Measurements from ENCODE around the gene DENND1A.
"Not testable (repeated sequence)": the region's sequence is repeated elsewhere in the genome, so short reads cannot be mapped to it uniquely, and the experiment has no call there.

Gene DENND1A

DNA sequence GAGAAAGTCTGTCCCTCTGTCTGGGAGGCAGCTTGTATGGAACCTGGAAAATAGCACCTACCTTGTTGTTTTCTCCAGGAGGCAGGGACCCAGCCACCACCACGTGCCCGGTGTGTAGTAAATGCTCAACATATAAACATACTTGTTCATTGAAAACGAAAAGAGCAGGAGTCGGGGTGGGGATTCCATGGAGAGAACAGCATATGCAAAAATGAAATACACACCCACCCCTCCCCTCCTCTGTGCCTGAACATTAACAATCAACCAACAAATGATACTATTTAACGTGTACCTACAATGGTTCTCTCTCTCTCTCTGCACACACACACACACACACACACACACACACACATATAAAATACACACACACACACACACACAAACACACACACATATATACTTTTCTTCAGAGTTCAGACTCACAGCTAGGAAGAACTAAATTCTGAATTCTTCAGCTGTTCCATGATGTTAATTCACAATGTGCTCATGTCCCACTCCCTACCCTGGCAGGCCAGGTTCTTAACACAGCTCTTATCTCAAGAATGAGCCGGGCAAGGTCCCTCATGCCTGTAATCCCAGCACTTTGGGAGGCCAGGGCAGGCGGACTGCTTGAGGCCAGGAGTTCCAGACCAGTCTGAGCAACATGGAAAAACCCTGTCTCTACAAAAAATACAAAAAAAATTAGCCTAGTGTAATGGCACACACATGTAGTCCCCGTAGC lies 16.3 kb upstream of the DENND1A start:
- DNase-seq (ENCODE audit: low spot score): no peak

DNA sequence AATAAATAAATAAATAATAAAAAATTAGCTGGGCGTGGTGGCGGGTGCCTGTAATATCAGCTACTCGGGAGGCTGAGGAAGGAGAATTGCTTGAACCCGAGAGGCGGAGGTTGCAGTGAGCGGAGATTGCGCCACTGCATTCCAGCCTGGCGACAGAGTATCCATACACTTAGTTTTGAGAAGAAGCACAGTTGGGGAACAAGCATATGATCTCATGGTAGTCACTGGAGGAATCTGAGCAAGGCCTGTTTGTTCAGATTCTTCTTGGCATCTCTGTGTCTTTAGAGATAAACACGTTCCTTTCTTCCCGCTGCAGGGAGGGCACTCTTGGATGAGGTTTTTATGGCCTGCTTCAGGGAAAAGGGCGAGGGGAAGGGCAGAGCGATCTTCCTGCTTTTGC lies 15.6 kb upstream of the DENND1A start:
- no peak for DNase-seq (ENCODE audit: low spot score)

DNA sequence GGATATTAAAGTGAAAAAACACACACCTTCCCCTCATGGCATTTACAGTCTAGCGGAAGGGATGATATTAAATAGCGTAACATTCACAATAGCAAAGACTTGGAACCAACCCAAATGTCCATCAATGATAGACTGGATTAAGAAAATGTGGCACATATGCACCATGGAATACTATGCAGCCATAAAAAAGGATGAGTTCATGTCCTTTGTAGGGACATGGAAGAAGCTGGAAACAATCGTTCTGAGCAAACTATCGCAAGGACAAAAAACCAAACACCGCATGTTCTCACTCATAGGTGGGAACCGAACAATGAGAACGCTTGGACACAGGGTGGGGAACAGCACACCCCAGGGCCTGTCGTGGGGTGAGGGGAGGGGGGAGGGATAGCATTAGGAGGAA lies 14.5 kb upstream of the DENND1A start:
- not testable (repeated sequence) for DNase-seq (ENCODE audit: low spot score)

DNA sequence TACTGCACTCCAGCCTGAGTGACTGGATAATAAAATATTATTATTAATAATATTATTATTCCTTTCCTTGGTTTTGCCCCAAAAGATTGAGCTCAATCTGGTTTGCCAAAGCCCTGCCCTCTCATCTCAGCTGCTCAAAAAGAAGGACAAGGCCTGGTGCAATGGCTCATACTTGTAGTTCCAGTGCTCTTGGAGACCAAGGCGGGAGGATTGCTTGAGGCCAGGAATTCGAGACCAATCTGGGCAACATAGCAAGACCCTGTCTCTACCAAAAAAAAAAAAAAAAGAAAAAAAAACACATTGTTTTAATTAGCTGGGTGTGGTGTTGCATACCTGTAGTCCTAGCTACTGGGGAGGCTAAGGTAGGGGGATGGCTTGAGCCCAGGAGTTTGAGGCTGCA lies 13.7 kb upstream of the DENND1A start:
- no peak for DNase-seq (ENCODE audit: low spot score)

DNA sequence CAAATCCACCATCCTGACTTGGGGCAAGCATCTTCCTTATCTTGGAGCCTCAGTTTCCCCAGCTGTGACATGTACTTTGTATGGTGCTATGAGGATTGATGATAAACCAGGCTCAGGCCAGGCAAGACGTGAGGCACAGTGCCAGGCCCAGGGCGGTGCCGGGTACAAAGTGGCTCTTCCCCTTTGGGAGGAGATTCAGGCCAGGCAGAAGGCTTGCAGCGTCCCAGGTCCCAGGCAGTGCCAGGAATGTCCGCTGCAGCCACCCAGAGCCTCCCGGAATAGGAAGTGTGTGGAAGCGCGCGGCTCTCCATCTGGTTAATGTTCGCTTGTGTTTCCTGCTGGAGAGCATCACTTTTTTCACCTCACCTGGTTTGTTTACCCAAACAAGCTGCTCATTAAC lies 12.6 kb upstream of the DENND1A start:
- DNase-seq (ENCODE audit: low spot score): no peak

DNA sequence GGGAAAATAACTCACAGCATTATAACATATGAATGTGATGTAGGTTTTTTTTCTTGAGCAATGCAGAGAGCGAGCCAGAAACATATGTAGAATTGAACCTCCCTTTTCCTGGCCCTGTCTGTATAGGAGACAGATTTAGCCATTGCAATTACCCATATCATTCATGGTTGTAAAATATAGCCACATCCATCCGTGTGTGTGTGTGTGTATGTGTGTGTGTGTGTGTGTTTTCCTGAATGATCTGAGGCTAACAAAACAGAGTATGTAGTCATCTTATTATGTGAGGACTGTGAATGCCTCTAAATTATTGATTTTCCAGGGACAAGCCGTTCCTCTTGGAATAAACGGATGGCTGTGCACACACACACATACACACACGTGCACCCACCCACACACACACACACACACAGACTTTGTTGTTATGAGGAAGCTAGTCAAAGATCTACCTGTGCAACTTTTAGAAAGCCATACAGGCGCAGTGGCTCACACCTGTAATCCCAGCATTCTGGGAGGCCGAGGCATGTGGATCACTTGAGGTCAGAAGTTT lies 11.7 kb upstream of the DENND1A start:
- DNase-seq (ENCODE audit: low spot score): no peak

DNA sequence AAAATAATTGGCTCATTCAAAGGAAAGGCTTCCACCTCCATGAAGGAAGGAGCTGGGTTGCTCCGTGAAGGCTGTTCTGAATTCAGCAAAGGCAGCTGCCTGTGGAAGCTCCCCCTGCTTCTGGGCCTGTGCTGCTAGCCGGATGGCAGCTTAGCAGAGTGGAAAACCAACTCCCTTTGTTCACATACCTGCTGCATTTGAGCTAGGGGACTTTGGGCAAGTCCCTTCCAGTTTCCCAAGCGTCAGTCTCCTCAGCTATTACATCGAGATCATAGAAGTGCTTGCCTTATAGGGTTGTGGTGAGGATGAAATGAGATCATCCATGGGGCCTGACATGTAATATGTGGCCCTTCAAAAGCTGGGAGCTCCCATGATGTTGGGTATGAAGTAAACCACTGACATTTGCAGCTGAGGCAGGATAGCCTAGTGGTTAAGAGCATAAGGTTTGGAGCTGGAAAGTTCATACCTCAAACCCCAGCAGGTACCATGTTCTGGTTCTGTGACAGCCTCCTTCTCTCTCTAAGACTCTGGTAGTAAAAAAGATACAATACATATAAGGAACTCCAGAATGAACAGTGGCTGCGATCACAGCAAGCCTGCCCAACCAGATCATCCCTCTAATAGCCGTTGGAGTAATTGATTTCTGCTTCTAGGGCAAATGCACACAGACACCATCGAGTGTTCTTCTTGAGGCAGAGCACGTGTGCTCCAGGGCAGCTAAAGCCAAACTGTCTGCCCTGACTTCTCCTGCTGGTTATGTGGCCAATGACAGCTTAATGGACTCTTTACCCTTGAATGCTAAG lies 11.0 kb upstream of the DENND1A start:
- no peak for DNase-seq (ENCODE audit: low spot score)

DNA sequence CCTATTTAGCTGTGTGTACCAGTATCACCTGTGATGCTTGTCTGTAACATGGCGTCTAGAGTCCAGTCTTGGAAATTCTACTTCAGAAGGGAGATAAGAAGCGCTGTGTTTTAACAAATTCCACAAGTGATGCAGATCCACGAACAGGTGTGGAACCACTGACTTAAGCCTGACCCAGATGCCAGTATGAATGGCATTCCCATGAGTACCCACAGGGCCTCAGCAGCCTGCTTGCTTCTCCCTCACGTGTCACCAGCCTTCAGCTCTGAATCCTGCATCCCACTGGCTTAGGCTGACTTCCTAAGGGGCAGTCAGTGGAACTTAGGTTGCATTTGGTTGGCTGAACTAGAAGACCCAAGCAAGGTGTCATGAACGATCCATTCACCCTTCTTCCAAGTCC lies 8.5 kb upstream of the DENND1A start:
- DNase-seq (ENCODE audit: low spot score): no peak

DNA sequence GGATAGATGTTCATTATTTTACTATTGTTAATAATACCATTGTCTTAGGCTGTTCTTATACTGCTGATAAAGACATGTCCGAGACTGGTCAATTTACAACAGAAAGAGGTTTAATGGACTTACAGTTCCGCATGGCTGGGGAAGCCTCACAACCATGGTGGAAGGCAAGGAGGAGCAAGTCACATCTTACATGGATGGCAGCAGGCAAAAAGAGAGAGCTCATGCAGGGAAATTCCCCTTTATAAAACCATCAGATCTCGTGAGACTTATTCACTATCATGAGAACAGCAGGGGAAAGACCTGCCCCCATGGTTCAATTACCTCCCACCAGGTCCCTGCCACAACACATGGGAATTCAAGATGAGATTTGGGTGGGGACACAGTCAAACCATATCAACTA lies 6.6 kb upstream of the DENND1A start:
- DNase-seq (ENCODE audit: low spot score): not testable (repeated sequence)

DNA sequence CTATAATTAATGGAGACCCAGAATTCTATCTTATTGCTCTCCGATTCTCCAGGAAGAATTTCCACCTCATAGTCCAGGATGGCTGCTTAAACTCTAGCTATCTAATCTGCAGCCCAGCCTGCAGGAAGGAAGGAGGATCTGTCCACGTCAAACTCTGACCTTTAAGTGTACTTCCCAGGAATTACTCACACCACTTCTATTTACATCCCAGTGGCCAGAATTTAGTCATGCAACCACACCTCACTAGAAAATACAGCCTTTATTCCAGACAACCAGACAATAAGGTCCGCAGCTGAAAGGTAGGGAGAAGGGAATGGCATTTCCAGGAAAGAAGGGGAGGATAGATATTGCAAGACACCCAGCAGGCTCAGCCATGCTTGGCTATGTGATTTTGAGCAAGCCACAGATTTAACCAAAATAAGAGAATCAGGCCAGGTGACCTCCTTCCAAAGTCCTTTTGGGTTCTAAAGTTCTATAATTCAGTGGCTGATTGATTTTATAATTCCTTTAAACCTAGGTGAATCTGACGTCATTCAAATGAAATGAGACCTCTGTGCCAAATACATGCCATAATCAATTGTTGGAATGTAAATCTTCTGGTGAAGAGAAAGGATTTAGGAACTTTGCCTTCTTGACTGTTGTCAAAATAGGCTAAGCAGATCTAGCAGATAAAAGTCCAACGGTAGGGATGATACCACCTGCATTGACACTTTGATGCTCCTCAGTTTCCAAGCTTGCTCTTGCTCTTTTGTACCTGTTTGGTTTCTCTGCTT lies 3.7 kb upstream of the DENND1A start:
- DNase-seq (ENCODE audit: low spot score): no peak

DNA sequence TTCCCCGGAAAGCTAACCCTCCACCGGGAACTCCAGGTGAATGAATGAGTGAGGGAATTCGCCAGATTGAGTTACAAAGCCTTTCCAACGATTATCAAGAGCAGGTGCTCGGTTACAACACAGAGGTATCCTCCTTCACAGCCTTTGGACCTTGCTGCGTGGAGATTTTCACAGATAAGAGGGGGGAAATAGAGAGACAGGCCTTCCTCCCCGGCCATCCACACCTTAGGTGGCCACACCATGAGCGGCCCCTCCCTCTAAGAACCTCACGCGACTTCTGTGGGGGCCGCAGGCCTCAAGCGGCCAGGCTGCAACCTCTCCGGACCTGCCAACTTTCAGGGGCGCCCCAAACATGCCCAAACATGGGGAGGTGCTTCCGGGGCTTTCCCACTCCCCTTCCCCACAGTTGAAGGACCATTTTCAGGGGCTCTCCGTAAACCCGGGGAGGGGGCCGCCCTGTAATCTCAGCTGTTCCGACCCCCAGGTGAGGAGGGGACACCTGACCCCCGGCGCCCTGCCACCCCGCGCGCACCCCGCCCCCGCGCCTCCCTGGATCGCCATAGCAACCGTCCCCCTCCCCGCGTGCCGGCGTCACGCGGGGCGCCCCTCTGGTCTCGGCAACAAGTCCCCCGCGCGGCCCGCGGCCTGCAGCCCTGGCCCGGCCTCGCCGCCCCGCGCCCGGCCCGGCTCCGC lies 603 bp downstream of the DENND1A start:
- DNase-seq (ENCODE audit: low spot score): no peak

DNA sequence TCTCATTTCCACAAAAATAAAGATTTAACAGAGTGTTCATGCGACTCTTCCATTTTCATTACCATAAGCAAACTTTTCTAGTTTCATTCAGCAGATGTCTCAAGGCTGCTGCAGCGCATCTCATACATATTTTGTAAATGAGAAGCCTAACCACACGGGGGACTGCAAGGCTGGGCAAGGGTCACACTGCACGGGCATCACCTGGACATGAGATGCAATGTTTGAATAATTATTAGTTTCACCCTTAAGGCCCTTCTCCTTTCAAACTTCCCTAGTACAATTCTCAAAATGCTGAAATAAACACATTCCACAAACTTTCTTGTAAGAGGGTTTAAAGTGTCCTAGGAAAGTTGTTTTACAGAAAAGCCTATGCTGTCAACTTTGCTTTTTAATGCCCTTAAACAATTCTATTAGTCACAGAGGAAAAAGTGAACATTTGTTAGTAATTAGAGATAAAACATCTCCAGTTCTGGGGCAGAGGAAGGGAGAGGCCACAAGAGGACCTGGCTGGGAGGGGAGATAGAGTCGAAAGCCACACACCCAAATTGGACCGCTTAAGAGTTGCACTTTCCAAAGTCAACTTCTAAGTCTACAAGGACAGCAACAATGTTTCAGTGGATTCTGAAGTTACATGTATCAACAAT lies 1.3 kb downstream of the DENND1A start:
- no peak for DNase-seq (ENCODE audit: low spot score)

DNA sequence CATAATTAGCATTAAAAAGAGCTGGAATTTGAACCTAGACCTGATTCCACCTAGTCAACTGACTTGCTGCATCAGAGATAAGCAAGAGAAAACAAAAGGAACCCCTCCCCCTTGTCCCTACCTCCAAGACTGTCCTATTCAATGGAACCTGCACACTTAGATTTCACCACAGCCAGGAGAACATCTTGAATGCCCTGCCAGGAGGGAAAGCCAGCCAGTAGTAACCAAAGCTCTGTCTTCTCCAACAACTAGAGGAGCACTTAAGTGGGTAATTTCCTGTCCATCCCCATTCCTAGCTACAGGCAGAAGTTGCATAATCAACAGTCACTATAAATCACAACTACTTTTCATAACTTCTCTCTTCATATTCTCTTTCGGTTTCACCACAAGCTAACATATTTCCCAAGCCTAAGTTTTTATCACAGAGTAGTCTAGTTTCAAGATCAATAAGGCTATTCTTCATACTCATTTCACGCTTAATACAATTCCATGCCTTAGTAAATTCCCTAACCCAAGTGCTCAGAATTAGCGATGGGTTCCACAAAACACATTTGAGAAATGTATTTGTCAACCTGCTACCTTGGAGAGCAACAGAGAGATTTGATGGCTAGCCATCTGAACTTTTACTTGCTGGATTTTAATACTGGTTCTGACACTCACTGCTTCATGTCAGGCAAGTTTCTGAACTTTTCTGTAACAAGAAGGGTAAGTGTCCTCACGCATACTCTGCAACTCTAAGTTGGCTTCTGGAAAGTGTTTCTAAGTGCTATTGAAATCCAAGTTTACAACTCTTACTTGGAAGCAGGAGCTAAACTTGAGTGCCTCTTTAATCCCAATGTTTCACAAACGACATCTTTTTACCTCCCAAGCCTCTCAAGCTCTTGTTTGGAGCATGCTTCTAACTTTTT lies 2.0 kb downstream of the DENND1A start:
- no peak for DNase-seq (ENCODE audit: low spot score)

DNA sequence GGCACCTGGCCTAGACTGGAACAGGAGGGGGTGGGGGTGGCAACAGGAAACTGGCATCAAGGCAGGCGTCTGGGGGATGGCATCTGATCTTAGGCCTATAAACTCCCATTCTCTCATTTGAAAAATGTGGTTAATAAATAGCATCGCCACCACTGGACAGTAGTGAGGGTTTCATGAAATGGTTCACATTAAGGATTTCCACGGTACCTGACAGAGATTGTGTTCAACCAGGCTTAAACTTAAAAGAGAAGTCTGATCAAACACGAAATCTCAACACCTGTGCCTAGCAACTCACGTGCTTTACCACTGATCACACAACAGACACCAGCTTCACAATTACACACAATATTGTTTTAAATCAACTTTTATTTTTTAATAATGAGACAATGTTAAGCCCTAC lies 3.0 kb downstream of the DENND1A start:
- DNase-seq (ENCODE audit: low spot score): no peak

DNA sequence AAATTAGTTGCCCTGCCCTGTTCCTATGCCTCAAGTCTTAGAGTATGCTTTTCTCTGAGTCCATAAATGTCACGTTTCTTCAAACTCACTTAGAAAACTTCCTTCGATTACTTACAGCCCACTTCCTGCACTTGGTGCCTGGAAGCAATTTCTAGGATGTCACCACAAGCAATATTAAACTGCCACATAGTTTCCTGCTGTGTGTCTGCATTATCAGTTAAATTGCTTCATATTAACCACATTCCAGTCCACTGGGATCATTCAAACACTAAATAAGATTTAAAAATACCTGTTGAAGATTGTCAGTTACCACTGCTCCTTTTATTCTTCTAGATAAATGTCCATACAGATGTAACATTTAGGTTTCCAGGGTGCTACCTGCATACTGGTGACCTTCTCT lies 4.1 kb downstream of the DENND1A start:
- DNase-seq (ENCODE audit: low spot score): no peak

DNA sequence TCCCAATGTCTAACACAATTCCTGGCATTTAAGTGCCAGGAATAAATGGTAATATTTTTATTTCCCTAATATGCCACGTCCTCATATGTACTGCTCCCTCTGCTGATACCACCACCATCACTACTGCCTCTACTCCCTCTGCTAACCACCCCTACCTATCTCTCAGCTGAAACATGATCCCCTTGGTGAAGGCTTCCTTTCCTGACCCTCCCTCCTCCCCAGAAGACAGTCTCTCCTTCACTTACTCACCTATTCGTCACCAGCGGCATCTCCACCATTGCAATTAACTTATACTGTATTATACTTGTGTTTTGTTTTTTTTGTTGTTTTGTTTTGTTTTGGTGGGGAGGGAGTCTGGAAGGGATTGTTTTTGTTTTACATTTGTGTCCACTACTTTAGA lies 4.8 kb downstream of the DENND1A start:
- DNase-seq (ENCODE audit: low spot score): no peak

DNA sequence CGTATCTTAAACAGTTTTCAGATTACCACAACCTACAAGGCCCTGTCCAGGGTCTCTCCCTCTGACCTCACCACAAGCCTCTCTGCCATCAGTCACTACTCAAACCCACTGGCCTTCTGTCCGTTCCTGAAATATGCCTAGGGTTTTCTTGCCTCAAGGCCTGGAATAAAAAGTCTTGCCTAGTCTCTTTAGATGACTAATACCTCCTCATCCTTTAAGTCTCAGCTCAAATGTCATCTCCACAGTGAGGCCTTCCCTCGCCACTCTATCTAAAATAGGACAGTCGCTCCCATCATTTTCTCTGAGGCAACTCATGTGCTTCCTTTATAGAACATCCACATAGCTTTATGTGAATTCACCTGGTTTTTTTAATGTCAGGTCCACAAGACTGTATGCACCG lies 5.2 kb downstream of the DENND1A start:
- no peak for DNase-seq (ENCODE audit: low spot score)

DNA sequence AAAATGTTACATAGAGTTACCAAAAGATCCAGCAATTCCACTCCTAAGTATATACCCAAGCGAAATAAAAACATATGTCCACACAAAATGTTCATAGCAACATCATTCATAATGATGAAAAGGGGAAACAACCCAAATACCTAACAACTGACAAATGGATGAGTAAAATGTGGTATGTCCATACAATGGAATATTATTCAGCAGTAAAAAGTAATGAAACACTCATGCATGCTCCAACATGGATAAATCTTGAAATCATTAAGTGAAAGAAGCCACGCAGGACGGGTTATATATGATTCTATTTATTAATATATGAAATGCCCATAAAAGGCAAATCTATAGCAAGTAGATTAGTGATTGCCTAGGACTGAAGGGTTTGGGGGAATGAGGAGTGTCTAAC lies 6.0 kb downstream of the DENND1A start:
- DNase-seq (ENCODE audit: low spot score): no peak

DNA sequence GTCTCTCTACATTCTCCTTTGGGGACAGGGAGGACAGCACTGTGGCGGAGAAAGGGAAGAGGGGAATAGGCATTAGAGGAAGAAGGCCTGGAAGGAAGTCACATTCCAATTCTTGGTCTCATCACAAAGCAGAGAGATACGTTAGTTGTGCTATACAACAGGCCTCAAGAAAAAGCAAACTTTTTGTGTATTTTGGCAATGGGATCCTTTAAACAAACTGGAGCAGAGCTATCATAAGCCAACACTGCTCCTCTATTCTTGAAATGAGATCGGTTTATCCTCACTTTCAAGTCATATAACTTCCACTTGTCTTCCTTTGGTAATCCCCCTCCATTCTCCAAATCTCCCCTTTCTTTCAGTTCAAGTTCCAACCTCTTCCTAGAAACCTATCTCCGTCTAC lies 6.5 kb downstream of the DENND1A start:
- DNase-seq (ENCODE audit: low spot score): no peak

DNA sequence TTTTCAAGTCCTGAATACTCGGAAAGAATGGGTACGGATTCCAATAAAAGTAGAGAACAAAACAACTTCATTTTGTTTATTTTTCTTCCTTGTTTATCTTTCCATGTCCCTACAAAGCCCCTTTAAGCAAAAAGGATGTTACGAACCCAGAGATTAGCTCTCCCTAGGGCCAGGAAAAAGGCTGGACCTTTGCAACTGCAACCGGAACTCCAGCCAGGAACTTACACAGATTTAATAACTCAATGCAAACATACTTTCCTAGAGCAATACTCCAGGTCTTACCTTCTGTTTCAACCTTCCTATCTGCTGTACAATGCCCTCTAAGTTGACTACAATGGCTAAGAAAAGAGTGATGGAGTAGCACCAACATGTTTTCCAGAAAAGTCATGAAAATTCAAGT lies 7.0 kb downstream of the DENND1A start:
- no peak for DNase-seq (ENCODE audit: low spot score)

DNA sequence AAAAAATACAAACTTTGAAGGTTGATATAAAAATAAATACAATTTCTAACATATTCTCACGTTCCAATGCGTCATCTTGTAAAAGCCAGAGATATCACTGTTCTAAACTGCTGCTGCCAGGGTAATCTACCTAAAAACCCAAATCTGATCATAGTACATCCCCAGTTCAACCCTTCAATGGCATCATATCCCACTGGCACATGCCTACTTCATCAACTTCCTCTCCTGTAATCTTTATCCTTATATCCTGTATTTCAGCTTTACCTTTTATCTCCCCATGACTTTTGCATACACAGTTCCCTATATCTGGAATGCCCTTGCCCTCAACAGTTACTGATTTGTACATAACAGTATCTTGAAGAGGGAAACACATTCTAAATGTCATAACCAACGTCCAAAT lies 7.5 kb downstream of the DENND1A start:
- DNase-seq (ENCODE audit: low spot score): no peak
